Suppressor macrophage treated with lipopolysaccharide for 1 hour (primary cell): Measurements from ENCODE around the gene PDE4D.

Source experiments
- DNase-seq, 3 donors: peaks; one replicate each; pipeline ENCODE4 v3.0.0-alpha.2; 2020 to 2022

PDE4D gene

DNA sequence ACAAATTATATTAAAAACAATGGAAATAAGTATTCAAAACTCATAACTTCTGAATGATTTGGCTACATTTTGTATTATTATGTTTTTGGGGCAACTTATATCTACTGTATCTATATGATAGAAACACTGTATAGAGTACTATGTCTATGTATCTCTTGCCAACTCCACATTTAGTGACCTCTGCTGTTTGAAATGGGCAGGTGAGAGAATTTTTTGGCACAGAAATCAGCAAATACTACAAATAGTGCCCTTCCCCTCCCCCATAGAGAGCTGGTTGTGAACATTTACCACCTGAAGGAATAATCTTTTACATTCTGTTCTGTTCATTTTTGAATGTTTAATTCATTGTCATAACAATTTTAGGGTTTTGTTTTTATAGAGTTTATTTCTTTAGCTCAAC, 545.3 kb downstream of the PDE4D start:
- DNase-seq: no peak

DNA sequence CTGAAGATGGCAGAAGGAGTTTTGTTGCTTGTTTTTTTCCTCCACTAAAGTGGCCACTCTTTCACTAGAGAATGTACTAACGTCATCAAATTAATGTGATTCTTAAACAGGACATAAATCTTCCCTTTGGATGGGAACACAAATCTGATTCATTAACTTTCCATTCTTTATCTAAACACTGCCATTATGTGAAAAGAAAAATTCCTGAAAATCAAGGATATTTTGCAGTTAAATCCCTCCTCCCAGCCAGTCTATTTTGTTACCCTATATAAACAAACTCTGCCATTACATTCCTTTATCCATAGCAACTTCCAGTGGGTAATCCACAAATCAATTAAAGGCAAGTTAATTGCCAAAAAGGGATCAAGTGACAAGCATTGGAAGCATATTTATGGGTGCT, 546.5 kb downstream of the PDE4D start:
- DNase-seq: no peak

DNA sequence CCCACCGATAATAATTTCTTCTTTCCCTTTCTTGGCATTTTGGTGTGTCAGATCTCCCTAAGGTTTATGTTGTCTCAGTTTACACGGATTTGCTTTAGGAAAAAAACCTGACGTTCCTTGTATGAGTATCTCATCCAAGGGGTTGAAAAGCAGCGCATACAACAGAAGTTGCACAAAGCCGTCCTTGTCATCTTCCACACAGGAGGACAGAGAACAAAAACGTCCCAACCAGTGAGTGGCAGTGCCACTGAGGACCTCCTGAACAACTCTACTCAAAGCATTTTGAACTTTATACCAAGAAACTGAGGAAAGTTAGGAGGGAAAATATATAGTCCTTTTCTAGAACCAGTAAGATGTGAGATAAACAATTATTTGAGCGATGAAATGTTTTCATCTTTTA, 547.0 kb downstream of the PDE4D start:
- no peak for DNase-seq

DNA sequence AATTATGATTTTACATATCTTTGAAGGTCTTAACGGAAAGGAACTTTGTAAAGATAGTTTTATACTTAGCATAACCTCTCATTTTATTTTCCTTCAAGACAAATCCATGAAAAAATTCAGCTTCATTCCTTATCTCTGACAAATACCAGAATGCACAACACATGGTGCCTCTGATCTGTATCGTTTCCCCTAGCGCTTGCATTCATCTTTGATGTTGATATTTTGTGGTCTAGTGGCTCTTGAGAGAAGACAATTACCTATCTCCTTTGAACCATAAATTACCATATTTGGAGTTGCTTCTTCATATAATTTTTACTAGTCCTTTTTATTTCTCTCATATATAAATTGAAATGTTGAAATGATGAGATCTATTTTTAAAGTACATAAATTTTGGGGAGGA, 551.3 kb downstream of the PDE4D start:
- no peak for DNase-seq

DNA sequence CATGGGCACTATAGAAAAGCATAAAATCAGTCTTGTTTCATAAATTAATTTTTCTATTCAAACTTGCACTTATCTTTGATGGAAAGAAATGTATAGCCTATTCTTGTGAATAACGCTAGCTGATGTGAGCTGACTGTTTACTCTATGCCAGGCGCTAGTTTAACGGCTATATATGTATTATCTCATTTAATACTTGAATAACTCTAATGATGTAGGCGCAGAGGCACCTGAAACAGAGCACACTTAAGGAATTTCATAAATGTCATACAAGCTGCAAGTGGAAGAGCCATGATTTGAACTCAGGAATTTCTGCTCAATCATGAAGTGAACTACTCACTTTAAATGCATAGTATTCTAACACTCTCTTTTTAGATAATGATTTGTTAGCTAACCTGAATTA, 551.8 kb downstream of the PDE4D start:
- no peak for DNase-seq

DNA sequence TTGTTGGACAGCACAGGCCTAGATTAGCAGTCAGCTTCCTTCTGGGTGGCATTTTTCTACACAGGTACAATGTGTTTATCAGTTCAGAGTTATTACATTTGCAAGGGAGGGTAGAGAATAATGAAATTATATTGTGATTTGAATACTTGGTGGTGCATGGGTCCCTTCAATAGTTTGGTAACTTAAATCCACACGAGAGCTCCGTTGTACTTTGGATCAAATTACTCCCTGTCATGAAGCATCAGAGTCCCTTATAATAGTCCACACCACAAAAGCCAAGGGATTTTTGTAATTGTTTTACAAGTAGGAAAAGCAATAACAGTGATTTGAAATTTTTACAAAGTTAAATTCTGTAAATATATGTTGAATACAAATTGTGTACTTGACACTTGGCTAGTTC, 552.4 kb downstream of the PDE4D start:
- no peak for DNase-seq

DNA sequence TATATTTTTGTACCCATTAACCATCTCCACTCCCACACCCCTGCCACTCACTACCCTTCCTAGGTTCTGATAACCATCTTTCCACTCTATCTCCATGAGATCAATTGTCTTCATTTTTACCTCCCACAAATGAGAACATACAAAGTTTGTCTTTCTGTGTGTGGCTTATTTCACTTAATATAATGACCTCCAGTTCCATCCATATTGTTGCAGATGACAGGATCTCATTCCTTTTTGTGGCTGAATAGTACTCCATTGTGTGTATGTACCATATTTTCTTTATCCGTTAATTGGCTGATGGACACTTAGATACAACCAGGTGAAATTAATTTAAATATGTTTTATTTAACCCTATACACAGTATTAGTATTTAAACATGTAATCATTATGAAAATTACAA, 552.9 kb downstream of the PDE4D start:
- DNase-seq: no peak

DNA sequence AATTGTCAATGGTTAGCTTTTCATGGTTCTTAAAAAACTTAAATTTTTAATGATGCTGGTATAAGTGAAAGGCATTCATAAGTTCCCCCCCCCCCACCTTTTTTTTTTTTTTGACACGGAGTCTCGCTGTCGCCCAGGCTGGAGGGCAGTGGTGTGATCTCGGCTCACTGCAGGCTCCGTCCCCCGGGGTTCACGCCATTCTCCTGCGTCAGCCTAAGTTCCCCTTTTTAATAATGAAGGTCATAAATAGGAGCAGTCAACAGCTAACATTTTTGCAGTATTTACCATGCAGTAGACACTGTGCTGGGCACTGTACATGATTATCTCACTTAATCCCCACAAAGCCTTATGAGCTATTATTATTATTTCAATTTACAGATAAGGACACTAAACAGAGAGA, 556.3 kb downstream of the PDE4D start:
- peak; percentile 18 to 34 (median 25) for DNase-seq

DNA sequence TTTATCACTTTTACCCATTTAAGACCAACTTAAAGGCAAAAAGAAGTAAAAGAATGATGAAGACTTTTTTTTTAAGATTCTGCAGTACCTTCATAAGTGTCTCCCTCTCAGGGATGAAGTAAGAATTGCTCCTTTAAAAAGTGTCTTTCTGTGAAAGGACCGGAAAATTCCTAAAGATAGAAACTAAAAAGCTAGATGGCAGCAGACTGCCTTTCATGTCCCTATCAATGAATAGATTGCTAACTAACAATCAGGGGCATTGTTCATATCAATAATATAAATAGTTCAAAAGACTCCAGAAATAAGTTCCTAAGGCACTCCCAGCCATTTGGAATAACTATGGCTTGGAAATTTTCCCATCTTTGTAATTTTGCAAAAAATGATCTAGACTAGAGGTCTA, 558.0 kb downstream of the PDE4D start:
- no peak for DNase-seq

DNA sequence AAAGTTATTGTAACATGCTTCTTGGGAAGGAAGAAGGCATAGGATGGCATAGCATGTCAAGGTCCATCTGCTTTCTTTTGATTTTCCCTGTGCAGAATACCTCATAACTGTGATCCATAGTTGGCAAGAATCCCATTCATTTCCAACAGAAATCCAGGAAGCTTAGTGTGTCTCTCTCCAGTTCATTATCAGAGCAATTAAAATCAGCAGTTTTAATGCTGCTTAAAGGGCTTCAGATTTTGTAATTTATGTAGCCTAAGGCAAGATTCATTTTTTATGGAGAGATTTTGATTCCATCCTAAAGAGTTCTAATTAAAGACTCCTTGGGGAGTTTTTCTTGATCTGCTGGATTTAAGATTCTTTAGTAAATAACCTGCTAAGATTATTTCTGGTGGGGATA, 560.1 kb downstream of the PDE4D start:
- DNase-seq: no peak

DNA sequence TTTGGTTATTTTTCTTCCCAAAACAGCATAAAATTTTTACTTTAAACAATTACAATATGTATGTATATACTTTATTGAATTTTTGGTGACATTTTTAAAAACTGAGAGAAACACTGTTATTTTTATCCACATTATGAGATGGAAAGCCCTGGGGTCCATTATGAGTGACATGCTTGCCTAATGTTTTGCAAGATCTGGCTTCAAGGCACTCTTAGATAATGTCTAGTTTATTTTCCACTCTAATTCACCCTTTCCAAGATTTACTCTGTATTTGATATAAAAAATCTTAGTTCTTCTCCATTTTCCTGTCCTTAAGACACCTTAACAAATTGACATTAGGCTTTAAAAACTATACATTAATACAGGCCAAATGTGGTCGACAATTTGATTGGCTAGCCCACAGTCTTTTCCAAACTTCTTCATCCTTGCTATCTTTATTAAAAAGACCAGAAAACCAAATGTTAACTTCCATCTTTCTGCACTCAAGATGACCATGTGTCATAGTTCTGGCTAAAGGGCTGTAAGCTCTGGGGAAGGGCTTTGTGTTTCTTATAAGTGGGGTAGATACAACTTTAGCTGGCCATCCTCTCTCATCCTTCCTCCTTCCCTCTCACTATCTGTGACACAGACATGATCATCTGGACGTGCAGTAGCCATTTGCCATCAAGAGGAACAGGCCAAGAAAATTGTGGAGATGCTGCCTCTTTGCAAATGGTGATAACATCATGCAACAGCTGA, 561.1 kb downstream of the PDE4D start:
- DNase-seq: no peak

DNA sequence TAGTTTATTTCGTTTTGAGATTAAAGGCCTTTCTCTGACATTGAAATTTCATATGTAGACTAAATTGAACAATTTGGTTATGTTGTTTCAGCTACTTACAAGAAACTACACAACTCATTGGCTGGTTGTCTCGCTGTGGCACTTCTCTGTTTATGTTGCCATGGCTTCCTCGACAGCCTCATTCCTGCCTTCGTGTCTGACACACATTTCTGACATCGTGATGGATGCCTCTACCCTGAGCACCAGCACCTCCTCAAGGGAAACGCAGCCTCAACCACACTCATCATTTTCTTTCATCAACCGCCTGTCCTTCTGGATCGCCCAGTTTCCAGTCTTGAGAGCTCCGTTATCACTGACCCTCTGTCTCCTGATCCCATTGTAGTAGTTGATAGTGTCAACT, 562.8 kb downstream of the PDE4D start:
- DNase-seq: no peak

DNA sequence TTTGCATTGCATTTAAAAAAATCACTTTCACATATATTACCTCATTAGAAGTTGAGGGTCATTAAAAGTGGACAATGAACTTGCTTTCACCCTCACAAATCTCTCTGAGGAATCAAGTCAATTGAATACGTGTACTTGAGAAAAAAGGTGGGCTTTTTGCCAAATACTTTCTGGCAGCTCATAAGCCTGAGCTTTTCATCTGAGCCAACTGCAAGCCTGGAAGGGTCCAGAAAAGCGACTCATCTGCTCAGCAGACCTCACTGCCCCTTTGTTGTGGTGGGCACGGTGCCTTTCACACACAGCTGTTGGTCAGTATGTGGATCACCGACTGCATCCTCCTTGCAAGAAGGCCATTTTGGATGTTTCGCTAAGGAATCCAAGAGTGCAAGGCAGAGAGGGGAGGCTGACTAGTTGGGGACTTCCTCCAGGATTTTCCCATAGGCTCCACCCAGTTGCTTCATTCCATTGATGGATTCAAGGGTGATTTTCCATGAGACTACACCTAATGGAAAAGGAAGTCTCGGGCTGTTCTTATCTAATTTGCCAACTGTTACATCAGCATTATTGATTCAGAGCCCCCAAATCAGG, 564.7 kb downstream of the PDE4D start:
- no peak for DNase-seq

DNA sequence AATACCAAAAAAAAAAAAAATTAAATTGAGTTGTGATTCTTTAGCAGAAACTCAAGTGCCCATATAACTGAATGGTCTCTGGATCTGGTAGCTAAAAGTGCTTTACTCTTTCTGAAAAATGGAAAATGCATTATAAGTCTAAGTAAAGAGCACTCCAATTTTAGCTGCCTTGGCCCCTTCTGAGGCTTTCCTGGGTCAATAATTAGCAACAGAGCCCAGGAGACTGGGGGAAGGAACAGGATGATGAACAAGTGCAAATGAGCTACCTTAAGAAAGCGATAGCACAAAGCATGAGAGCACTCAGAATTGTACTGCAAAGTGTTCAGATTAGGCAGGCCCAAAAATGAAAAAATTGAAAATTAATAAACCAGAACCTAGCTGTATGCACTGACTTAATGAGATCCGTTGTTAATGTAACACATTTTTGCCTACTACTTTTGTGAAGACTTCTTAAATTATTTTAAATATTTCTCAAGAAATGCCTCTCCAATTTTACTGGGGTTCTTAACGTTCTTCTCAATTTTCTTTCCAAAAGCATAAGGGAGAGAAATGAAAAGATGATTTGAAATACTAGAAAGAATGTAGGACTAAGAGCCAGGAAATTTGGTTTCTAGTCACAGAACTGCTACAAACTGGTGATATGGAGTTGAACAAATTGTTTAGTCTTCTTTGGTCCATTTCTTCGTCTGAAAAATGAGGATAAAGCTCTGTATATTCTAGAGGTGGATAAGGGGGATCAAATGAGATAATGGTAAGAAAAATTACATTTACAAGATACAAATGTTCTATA, 566.1 kb downstream of the PDE4D start:
- DNase-seq: no peak

DNA sequence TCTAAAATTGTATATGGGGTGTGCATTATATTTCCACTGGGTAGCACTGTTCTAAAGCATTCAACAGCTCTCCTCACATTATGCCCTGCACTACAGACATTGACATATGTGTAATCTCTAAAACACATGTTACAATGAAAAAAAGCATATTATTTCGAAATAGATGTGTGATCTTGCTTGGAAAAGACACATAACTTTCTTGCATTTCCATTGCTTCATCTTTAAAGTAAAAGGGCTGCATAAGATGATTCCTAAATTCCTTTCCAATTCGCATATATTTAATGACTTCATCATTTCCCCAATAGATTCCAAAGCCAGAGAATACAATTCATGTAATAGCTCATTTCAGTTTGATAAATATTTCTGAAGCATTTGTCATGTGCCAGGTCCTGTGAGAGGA, 566.9 kb downstream of the PDE4D start:
- no peak for DNase-seq

DNA sequence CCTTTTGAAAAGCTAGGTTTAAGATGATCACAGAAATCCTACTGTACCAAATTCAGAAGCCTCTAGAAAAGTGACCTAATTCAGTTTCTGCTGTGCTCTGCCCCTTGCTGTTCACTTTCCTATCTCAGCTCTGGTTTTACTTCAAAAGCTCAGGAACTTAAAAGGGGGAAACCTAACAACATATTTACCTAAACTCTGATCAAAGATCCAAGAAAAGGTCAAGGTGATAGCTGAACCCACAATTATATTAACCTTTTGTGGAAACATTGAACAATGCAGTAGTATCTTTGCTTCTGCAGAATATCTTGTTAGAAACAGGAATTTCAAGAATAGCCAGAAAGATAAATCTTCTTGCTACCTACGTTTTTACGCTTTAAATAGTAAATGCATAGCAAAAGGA, 568.5 kb downstream of the PDE4D start:
- DNase-seq: no peak

DNA sequence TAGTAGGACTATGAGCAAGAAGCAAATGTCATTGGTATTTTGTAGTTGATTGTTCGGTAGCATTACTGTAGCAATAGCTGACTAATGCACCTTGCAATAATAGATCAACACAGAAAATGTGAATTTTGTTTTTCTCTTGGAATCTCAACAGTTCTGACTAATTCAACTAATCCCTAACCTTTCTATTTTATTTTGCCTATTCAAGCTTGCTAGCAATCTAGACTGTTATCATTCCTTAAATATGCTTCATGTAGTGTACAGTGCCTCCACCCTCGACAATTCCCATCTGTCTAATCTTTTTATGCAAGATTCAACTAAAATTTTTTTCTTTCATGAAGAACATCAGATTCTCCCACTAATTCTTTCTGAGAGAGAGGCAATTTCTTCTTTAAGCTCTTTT, 570.6 kb downstream of the PDE4D start:
- DNase-seq: no peak

DNA sequence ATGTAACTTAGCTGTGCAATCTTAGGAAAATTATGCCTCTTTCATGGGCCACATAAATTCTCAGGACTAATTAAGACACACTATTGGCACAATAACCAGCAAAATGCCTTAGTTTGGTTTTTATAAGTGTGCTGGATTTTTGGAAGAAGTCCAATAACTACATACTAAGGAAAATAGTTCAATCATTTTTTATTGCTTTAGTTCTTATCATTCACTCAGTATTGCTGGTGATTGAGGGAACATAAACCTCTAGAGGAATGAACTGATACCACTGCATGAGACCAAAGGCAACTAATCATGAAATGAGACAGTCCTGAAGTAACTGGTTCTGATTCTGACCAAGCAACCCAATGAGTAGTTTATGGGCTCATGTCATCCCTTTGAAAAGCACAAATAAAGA, 571.5 kb downstream of the PDE4D start:
- no peak for DNase-seq

DNA sequence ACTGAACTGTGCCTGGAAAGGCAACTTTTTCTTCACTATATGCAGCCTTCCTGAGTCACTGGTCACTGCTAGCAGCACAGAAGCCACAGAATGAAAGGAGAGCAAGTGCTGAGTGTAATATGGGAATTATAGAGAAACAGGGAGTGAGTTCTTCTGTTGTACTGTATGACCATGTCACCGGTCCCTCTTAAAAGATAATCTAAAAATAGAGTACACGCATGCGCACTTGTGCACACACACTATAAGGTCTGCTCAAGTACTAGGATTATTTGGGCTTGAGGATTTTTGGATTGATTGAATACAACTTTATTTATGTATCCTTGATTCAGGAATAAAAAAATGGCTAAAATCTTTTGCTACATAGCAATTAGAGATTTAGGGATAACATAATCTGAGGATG, 571.9 kb downstream of the PDE4D start:
- no peak for DNase-seq

DNA sequence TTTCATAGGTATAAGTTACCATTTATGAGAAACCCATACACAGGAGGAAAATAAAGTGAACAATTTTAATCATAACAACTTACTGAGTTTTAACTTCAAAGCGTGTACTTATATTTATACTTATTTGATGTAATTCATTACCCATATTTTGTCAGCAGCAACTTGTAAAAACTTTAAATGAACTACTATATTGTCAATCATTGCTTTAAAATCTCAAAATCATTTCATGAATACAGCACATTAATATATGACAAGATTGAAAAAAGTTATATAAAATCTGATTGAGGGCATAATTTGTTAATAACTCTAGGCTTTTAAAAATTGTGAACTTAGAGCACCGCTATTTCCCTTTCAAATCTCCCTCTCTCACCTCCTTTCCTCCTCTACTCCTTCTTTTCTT, 573.1 kb downstream of the PDE4D start:
- no peak for DNase-seq

DNA sequence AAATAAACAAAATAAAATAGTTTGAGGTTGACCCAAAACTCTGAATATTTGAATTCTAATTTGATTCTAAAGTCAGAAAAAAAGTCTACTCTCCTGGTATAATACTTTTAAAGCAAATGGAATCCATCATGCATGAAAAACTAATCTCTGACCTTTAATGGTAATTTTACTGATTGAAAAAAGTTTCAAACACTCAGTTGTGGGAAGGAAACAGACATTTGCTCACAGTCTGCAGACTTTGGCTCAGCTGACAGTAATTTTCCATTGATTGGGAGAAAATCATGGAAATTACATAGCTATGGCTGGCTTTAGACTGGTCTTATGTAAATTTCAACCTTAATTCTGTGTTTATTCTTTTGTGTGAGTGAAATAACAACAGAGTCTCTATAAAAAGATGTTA, 574.3 kb downstream of the PDE4D start:
- DNase-seq: no peak

DNA sequence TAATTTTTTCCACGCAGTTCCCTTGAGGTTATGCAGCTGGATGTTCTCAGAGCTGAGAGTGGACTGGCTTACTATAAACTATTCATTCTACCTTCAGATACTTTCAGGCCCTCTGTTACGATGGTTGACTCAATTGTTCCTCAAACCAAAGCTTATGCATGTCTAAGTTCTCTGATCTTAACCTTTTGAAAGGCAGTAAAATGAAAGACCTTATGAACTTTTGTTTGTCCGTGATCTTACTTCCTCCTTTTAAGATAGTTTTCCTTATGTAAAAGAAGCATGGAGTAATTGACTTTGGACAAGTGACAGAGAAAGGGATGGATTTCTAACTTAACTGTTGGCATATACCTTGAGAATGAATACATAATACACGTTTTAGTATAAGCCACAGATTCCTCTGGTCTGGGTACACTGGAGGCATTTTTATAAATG, 575.7 kb downstream of the PDE4D start:
- DNase-seq: no peak

DNA sequence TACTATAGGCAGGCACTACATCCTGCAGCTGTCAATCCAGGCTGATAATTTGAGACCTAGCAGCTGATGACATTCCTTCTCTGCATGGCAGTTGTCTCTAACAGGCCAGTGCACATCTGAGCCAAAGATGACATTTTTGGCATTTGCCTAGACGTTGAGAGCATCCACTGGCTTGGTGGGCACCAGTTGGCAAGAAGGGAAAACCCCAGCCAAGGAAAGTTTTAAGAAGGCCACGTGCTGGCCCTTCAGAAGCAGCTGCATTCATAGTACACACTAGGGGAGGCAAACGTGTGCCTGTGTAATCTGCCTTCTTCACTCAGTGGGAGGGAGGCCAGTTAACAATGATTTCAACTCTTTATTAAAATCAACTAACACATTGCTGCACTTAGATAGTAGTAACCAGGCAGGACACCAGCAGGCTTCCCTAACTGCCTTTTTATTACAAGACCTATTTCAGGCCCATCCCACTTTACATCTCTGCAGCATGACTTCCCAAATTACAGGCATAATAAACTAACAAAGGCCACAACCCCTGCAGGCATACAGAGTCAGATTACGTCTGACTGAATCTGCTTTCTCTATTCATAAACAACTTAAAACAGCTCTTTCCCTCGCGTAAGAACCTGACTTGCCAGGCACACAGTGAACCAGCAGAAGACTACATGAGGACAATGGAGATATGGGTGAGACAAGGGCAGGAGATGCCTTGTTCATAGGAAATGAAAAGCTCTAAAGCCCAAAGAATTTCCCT, 576.3 kb downstream of the PDE4D start:
- DNase-seq: no peak

DNA sequence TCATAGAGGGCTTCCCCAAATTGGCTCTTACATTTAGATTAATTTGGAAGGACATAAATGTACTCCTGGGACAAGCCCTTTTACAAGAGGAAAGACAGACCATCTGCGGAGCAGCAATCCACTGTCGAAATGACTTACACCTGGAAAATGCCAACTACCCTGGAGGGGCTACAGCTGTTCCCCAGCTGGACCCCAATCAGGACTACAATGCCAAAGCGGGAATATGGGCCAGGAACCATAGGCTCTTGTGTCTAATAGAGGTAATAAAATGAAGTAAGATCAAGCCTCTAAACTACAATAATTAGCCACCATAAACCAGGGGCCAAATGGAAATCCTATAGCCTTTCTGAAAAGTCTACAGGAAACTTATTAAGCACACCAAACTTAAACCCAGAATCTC, 581.3 kb downstream of the PDE4D start:
- DNase-seq: no peak
